Peyer's patch (tissue), 4 donors: ENCODE data around the gene GFER. TPM values are rescaled to one million over a fixed set of nuclear protein-coding genes. Genes with fewer than 3 reads are reported as not detected.

Experiments used
- DNase-seq, 3 donors: peaks; one replicate each; pipeline ENCODE4 v3.0.0-alpha.2; 2017 to 2019
- H3K27ac ChIP-seq, 4 donors: fragments of 200-600 bp; sonication (generic); one replicate each; pipeline ENCODE4 v1.5.1; 2016 to 2019
- H3K27me3 ChIP-seq, 2 donors: fragments of 200-600 bp; sonication (generic); one replicate each; pipeline ENCODE4 v1.5.1; 2019
- H3K36me3 ChIP-seq, 3 donors: fragments of 200-600 bp; sonication (generic); one replicate each; pipeline ENCODE4 v1.5.1; 2016 to 2019
- H3K4me1 ChIP-seq, 4 donors: fragments of 200-600 bp; sonication (generic); one replicate each; pipeline ENCODE4 v1.5.1; 2016 to 2019
- H3K4me3 ChIP-seq, 4 donors: fragments of 200-600 bp; sonication (generic); 1 replicate in 3 of 4; 2 replicates in 1 of 4; pipeline ENCODE4 v1.5.1; 2016 to 2019; ENCODE audit warnings: mild to moderate bottlenecking in 1 of 4
- H3K9me3 ChIP-seq, 4 donors: fragments of 200-600 bp; sonication (generic); one replicate each; pipeline ENCODE4 v1.5.1; 2016 to 2019; ENCODE audit warnings: mild to moderate bottlenecking in 1 of 4
- POLR2A ChIP-seq, 2 donors: fragments of 450-650 bp; IDR thresholded peaks; one replicate each; pipeline ENCODE4 v1.5.1; 2017; ENCODE audit warnings: antibody characterized with exemption in 2 of 2, mild to moderate bottlenecking in 2 of 2, moderate library complexity in 2 of 2
- total RNA-seq, 4 donors: library from RNA; depleted of rRNA; stranded (reverse); fragments of >200 nt; gene quantifications; one replicate each; pipeline ENCODE4 v1.1.0, GENCODE V29; 2016
- TF ChIP-seq, protein P1 (sequence below), 6 experiments: fragments of 450-650 bp in 4 of 6; fragments of 200-600 bp in 2 of 6; sonication (generic) in 1 of 6; IDR thresholded peaks; one replicate each; pipeline ENCODE4 v1.5.1; 2017 to 2019; ENCODE audit warnings: antibody characterized with exemption in 6 of 6, mild to moderate bottlenecking in 3 of 6, moderate library complexity in 1 of 6

The GFER gene
- total RNA-seq, 4 donors from 2014 or later = 31.4 to 102 (median 83.1) TPM

DNA sequence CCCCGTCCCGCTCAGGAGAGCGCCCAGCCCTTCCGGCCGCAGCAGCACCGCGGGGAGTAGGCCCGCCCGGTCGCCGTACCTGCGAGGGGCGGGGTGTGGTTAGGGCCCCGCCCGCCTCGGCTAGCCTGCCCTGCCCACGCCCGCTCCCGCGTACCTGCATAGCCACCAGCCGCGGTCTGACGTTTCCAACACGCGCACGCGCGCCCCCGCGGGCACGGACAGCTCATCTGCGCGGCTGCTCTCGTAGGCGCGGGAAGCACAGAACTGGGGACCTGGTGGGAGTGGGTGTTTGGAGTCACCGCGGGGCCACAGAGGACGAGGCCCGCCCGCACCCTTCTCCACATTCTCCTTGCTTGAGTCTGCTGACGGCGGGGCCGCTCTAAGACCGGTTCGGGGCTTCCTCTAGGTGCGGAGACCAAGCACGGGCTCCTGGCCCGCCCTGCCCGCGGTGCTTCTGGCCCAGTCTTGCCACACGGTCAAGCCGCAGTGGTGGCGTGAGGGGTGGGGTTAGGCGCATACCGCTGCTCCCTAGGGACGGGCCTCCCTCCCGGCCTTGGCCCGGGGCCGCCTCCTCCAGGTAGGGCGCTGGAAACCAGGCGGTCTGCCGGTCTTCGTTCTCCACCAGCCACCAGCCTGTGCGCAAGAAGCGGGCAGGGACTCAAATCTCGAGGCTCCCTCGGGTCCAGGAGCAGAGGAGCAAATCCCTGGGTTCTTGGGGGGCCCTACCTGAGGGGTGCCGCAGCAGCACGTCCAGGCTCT, 4.5 kb upstream of the GFER start:
- peaks cover 0 to 45% (median 8%) of the 10 kb centered on the region in 4 donors for H3K4me1 ChIP-seq
- H3K9me3 ChIP-seq = no peaks in the 10 kb centered on the region
- peak overlapping the region in 3 of 4 donors; percentile 77 to 88 (median 88) for H3K27ac ChIP-seq
- H3K4me3 ChIP-seq = peak overlapping the region in 3 of 4 donors; percentile 21 to 72 (median 61)
- H3K27me3 ChIP-seq = no peaks in the 10 kb centered on the region
- TF ChIP-seq POLR2A (IDR thresholded peaks at IDR 0.05) = peak; percentile 79 to 80
- TF ChIP-seq, protein P1, sequence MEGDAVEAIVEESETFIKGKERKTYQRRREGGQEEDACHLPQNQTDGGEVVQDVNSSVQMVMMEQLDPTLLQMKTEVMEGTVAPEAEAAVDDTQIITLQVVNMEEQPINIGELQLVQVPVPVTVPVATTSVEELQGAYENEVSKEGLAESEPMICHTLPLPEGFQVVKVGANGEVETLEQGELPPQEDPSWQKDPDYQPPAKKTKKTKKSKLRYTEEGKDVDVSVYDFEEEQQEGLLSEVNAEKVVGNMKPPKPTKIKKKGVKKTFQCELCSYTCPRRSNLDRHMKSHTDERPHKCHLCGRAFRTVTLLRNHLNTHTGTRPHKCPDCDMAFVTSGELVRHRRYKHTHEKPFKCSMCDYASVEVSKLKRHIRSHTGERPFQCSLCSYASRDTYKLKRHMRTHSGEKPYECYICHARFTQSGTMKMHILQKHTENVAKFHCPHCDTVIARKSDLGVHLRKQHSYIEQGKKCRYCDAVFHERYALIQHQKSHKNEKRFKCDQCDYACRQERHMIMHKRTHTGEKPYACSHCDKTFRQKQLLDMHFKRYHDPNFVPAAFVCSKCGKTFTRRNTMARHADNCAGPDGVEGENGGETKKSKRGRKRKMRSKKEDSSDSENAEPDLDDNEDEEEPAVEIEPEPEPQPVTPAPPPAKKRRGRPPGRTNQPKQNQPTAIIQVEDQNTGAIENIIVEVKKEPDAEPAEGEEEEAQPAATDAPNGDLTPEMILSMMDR (IDR thresholded peaks at IDR 0.05) = peak in 1 of 6 experiments; percentile 2
- peak in 2 of 3 donors; percentile 92 to 96 for DNase-seq
- peaks cover 0 to 41% (median 0%) of the 10 kb centered on the region in 3 donors for H3K36me3 ChIP-seq

DNA sequence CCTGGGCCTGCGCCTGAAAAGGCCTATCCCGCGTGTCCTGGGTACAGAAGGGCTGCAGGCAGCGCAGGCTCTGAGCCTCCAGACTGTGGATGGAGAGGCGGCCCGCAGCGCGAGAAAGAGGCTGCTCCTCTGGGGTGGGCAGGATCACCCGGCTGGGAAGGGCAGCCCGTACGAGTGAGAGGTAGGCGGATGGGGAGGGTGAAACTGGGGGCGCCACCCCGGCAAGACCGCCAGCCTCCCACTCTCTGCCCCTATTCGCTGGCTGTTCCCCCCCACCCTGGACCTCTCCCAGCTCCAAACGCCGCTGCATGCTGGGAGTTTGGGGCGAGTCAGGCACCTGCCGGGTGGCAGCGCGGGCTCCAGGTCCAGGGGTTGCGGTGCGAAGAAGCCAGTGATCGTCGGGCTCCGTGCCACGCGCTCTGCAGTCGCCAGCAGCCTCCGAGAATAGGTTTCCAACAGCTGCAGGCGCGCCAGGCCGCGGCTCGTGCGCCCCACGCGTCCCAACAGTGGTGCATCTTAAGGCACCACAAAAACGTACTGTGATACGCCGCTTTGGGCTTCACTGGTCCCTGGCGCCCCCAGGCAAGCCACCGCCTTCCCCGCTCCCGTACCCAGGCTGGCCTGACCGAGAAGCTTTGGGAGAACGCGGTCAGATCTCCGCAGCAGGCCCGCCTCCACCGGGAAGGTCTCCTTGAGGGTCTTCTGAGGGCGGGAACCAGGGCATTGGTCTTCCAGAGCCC, 3.8 kb upstream of the GFER start:
- Histone ChIP-seq H3K27me3 (no peaks in the 10 kb centered on the region), H3K9me3 (no peaks in the 10 kb centered on the region), H3K4me3 (peak overlapping the region in 2 of 4 donors; percentile 61 to 72), H3K36me3 (peaks cover 0 to 34% (median 0%) of the 10 kb centered on the region in 3 donors), H3K4me1 (peaks cover 0 to 53% (median 14%) of the 10 kb centered on the region in 4 donors), H3K27ac (peak overlapping the region in 3 of 4 donors; percentile 77 to 88 (median 88))
- DNase-seq = peak in 1 of 3 donors; percentile 72
- TF ChIP-seq, protein P1 (IDR thresholded peaks at IDR 0.05) = no peak
- TF ChIP-seq POLR2A (IDR thresholded peaks at IDR 0.05) = no peak

DNA sequence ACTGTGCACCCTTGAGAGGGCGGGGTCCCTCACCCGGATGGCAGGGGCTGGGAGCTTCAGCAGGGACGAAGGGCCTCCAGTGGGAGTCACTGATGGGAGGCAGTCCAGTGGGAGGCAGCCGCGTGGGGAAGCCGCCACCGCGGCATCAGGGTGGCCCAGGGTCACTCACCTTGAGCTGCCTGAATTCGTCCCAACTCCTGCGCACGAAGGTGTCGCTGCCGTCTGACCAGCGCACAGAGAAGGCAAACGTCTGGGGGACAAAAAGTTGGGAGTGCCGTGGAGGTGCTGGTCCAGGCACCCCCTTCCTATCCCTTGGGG, 3.3 kb upstream of the GFER start:
- Histone ChIP-seq H3K9me3 (no peaks in the 10 kb centered on the region), H3K27ac (peak overlapping the region in 2 of 4 donors; percentile 88 to 97), H3K27me3 (no peaks in the 10 kb centered on the region), H3K36me3 (peaks cover 0 to 31% (median 0%) of the 10 kb centered on the region in 3 donors), H3K4me1 (peaks cover 0 to 58% (median 17%) of the 10 kb centered on the region in 4 donors), H3K4me3 (peak overlapping the region in 1 of 4 donors; percentile 61)
- no peak for DNase-seq
- TF ChIP-seq POLR2A (IDR thresholded peaks at IDR 0.05) = no peak
- TF ChIP-seq, protein P1 (IDR thresholded peaks at IDR 0.05) = no peak

DNA sequence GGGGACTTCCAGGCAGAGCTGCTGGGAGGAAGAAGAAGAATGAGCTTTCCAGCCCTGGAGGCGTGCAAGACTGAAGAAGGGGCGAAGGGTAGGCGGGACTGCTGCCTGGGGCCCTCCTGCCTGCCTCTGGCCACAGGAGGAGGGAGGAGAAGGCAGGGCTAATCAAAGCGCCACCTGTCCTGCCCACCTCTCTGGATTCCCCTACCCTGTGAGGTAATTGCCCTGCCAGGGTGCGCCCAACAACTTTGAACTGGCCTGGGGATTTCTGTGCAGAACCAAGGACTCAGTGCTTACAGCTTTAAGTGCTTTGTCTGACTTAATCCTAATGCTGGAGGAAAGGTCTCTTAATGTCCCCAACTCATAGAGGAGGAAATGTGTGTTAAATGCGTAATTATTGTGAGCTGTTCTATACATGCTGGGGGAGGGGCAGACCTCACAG, 2.6 kb upstream of the GFER start, which contains the start of gene NOXO1:
NOXO1 (minus strand) TSS at position 72 of the 439 bp plus-strand sequence. CDS start 290 bp downstream, outside the sequence.
- H3K27ac ChIP-seq = peak within 1 kb of the TSS in 3 of 4 donors; percentile 37 to 97 (median 88)
- peaks cover 0 to 65% (median 17%) of the 10 kb centered on the region in 4 donors for H3K4me1 ChIP-seq
- no peaks in the 10 kb centered on the region for H3K27me3 ChIP-seq
- H3K36me3 ChIP-seq = peaks cover 0 to 31% (median 0%) of the 10 kb centered on the region in 3 donors
- H3K4me3 ChIP-seq = peak within 1 kb of the TSS in 2 of 4 donors; percentile 61 to 72
- no peak for DNase-seq
- H3K9me3 ChIP-seq = no peaks in the 10 kb centered on the region
- TF ChIP-seq POLR2A (IDR thresholded peaks at IDR 0.05) = peak; percentile 10 to 28
- TF ChIP-seq, protein P1 (IDR thresholded peaks at IDR 0.05) = no peak

DNA sequence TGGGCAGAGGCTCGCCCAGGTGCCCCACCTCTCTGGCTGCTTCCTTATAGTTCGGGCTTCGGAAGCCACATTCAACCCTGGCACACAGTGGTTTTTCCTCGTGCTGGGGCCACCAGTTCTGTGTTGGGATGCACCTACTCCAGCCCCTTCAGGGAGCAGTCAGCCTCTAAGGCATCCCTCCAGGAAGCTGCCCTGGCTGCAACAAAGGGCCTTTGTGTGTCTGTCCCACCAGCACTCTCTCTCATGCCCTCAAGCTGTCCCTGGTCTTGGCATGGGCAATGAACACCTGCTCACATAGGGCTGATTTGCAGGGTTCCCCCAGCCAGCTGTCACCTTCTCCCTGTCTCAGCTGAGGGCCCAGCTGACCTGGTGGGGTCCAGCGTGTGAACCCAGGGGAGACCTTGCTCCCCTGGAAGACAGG, 2.0 kb upstream of the GFER start:
- Histone ChIP-seq H3K4me3 (no peak overlapping the region), H3K9me3 (no peaks in the 10 kb centered on the region), H3K36me3 (peaks cover 0 to 31% (median 0%) of the 10 kb centered on the region in 3 donors), H3K4me1 (peaks cover 0 to 65% (median 17%) of the 10 kb centered on the region in 4 donors), H3K27ac (peak overlapping the region in 3 of 4 donors; percentile 37 to 97 (median 88)), H3K27me3 (no peaks in the 10 kb centered on the region)
- TF ChIP-seq POLR2A (IDR thresholded peaks at IDR 0.05) = no peak
- TF ChIP-seq, protein P1 (IDR thresholded peaks at IDR 0.05) = no peak
- DNase-seq = no peak
